K562 (cell line): ENCODE measurements around the gene KIAA0930. TPM values are rescaled to one million over a fixed set of nuclear protein-coding genes. Genes with fewer than 3 reads are reported as not detected.

ENCODE experiments used
- ARID1B ChIP-seq: fragments of 450-650 bp; IDR thresholded peaks from 2 replicates; pipeline ENCODE4 v1.6.1; 2016; ENCODE audit warnings: antibody characterized with exemption, mild to moderate bottlenecking, inconsistent platforms
- DMBX1 ChIP-seq: fragments of 250-450 bp; sonication (Bioruptor Pico); IDR thresholded peaks from 2 replicates; pipeline ENCODE4 v1.8.0; 2022; ENCODE audit warnings: inconsistent platforms, mild to moderate bottlenecking, moderate library complexity, borderline replicate concordance
- E2F8 ChIP-seq: fragments of 450-650 bp; IDR thresholded peaks from 2 replicates; pipeline ENCODE4 v1.7.1; 2018; ENCODE audit warnings: mild to moderate bottlenecking, low read depth; ENCODE audit not compliant: partially characterized antibody
- EP400 ChIP-seq: fragments of 450-650 bp; IDR thresholded peaks from 2 replicates; pipeline ENCODE4 v1.6.1; 2017; ENCODE audit warnings: antibody characterized with exemption, mild to moderate bottlenecking, moderate library complexity
- HDAC2 ChIP-seq: fragments of 450-650 bp; IDR thresholded peaks from 2 replicates; pipeline ENCODE4 v1.6.1; 2016; ENCODE audit warnings: mild to moderate bottlenecking
- LCOR ChIP-seq: sonication (generic); formaldehyde crosslinking; IDR thresholded peaks from 2 replicates; pipeline ENCODE4 v1.8.0; 2022; ENCODE audit warnings: mild to moderate bottlenecking, missing genetic modification reagents
- SP1 ChIP-seq: sonication (generic); formaldehyde crosslinking; IDR thresholded peaks from 2 replicates; pipeline ENCODE4 v1.8.1; 2022; ENCODE audit warnings: mild to moderate bottlenecking, missing genetic modification reagents
- TEAD2 ChIP-seq: fragments of 450-650 bp; IDR thresholded peaks from 2 replicates; pipeline ENCODE4 v1.6.1; 2016; ENCODE audit warnings: missing genetic modification characterization, control low read depth, missing compliant biosample characterization
- ZFP1 ChIP-seq: fragments of 450-650 bp; formaldehyde crosslinking; IDR thresholded peaks from 2 replicates; pipeline ENCODE4 v1.4.0; 2020; ENCODE audit warnings: mild to moderate bottlenecking, mixed read lengths
- ZKSCAN3 ChIP-seq: fragments of 250-450 bp; sonication (Bioruptor Pico); IDR thresholded peaks from 2 replicates; pipeline ENCODE4 v1.4.0; 2020
- ZMIZ1 ChIP-seq, 2 experiments: fragments of 150-350 bp in 1 of 2; IDR thresholded peaks; 2 replicates each; pipeline ENCODE4 v1.6.1; 2012 to 2016; ENCODE audit warnings: low read depth in 2 of 2, low read length in 2 of 2, mild to moderate bottlenecking in 1 of 2, moderate library complexity in 1 of 2
- ZNF124 ChIP-seq: sonication (generic); formaldehyde crosslinking; IDR thresholded peaks from 2 replicates; pipeline ENCODE4 v1.8.1; 2022; ENCODE audit warnings: missing genetic modification reagents
- polyA plus RNA-seq, 8 experiments: library from polyadenylated mRNA; depleted of rRNA in 4 of 8; stranded (reverse) in 5 of 8; unstranded in 3 of 8; fragments of >200 nt; fragmentation: Nextera tagmentation in 2 of 8; fragmentation: Illumina TruSeq in 1 of 8; extraction: Ambion mirVana in 2 of 8; extraction: Trizol in 1 of 8; gene quantifications; 2 replicates each; pipeline versions ENCODE4 v1.2.1 to v1.2.3, GENCODE V29; 2011 to 2014; ENCODE audit warnings: inconsistent platforms in 1 of 8, missing spikeins in 1 of 8
- total RNA-seq, 7 experiments: library from RNA; depleted of rRNA in 6 of 7; stranded (reverse); fragments of >200 nt in 6 of 7; fragmentation: Illumina TruSeq in 2 of 7; extraction: Trizol in 2 of 7; gene quantifications; 2 replicates each; pipeline versions ENCODE4 v1.2.1 to v1.2.3, GENCODE V29; 2011 to 2021; ENCODE audit warnings: low replicate concordance in 1 of 7
- TF ChIP-seq, protein P1 (sequence below): fragments of 450-650 bp; IDR thresholded peaks from 2 replicates; pipeline ENCODE4 v1.6.1; 2016; ENCODE audit warnings: antibody characterized with exemption
- TF ChIP-seq, protein P2 (sequence below): fragments of 450-650 bp; IDR thresholded peaks from 2 replicates; pipeline ENCODE4 v1.6.1; 2016
- TF ChIP-seq, protein P3 (sequence below): fragments of 450-650 bp; formaldehyde crosslinking; conservative IDR thresholded peaks from 2 replicates; pipeline ENCODE4 v1.4.0; 2022; ENCODE audit warnings: mild to moderate bottlenecking, missing genetic modification characterization

KIAA0930 gene
- total and polyA plus RNA-seq, 9 of the 15 experiments (the other 6 are each of a cell fraction or from before 2014, with no cell fraction given) = 0.24 to 12.1 (median 6.4) TPM

DNA sequence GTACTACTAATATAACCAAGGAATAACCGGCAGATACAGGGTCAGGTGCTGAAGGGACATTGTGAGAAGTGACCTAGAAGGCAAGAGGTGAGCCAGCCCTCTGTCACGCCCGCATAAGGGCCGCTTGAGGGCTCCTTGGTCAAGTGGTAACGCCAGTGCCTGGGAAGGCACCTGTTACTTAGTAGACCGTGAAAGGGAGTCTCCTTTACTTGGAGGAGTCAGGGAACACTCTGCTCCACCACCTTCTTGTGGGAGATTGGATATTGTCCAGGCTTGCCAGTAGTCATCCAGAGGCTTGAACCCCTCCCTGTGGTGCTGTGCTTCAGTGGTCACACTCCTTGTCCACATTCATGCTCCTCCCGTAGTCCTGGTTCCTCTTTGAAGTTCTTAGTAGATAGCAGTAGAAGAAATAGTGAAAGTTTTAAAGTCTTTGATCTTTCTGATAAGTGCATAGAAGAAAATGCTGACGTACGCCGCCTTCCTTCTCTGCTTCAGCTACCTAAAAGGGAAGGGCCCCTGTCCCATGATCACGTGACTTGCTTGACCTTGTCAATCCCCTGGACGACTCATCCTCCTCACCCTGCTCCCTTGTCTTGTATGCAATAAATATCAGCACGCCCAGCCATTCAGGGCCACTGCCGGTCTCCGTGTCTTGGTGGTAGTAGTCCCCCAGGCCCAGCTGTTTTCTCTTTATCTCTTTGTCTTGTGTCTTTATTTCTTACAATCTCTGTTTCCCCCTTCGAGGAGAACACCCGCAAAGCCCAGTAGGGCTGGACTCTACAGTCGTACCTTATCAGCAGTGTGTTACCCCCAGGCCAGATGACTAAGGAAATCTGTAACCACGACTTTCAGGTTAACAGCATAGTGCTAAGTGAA, 70.9 kb downstream of the KIAA0930 start (continued):
- TF ChIP-seq ZFP1 (CRISPR knock-in tag) = no peak
- TF ChIP-seq DMBX1 = no peak
- no peak for TF ChIP-seq LCOR (CRISPR knock-in tag)
- TF ChIP-seq EP400 = no peak
- TF ChIP-seq ZKSCAN3 (CRISPR knock-in tag) = no peak
- no peak for TF ChIP-seq ZNF124 (CRISPR knock-in tag)
- TF ChIP-seq, protein P1, sequence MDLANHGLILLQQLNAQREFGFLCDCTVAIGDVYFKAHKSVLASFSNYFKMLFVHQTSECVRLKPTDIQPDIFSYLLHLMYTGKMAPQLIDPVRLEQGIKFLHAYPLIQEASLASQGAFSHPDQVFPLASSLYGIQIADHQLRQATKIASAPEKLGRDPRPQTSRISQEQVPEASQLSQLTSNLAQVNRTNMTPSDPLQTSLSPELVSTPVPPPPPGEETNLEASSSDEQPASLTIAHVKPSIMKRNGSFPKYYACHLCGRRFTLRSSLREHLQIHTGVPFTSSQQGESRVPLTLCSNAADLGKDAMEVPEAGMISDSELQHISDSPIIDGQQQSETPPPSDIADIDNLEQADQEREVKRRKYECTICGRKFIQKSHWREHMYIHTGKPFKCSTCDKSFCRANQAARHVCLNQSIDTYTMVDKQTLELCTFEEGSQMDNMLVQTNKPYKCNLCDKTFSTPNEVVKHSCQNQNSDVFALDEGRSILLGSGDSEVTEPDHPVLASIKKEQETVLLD = no peak
- TF ChIP-seq HDAC2 = no peak; the same call in 1 of the 2 replicates
- no peak for TF ChIP-seq TEAD2 (tag)
- TF ChIP-seq ARID1B = peak; percentile 70
- no peak for TF ChIP-seq ZMIZ1 (IDR thresholded peaks at IDR 0.05; ENCODE audit: low read depth in 2 of 2, low read length in 2 of 2)
- no peak for TF ChIP-seq E2F8
- peak; percentile 41; the same call in 1 of the 2 replicates for TF ChIP-seq SP1 (CRISPR knock-in tag)
- TF ChIP-seq, protein P2, sequence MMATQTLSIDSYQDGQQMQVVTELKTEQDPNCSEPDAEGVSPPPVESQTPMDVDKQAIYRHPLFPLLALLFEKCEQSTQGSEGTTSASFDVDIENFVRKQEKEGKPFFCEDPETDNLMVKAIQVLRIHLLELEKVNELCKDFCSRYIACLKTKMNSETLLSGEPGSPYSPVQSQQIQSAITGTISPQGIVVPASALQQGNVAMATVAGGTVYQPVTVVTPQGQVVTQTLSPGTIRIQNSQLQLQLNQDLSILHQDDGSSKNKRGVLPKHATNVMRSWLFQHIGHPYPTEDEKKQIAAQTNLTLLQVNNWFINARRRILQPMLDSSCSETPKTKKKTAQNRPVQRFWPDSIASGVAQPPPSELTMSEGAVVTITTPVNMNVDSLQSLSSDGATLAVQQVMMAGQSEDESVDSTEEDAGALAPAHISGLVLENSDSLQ = peak; percentile 63
- TF ChIP-seq, protein P3, sequence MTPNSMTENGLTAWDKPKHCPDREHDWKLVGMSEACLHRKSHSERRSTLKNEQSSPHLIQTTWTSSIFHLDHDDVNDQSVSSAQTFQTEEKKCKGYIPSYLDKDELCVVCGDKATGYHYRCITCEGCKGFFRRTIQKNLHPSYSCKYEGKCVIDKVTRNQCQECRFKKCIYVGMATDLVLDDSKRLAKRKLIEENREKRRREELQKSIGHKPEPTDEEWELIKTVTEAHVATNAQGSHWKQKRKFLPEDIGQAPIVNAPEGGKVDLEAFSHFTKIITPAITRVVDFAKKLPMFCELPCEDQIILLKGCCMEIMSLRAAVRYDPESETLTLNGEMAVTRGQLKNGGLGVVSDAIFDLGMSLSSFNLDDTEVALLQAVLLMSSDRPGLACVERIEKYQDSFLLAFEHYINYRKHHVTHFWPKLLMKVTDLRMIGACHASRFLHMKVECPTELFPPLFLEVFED (CRISPR knock-in tag) = no peak
